Measurements from ENCODE around the gene SNRNP48.

The SNRNP48 gene

GRCh38 chr6:7644417-7644816, 54.4 kb downstream of the SNRNP48 start:
- Histone ChIP-seq H3K9ac (no peak overlapping the region), H3K4me3 (IDR thresholded peaks at IDR 0.05; ENCODE audit: insufficient read depth, low read depth, low read length) (no peak overlapping the region), H3K36me3 (ENCODE audit: insufficient read depth) (no peaks in the 10 kb centered on the region), H4K20me1 (ENCODE audit: insufficient read depth) (no peaks in the 10 kb centered on the region), H2AFZ (ENCODE audit: low read depth) (no peak overlapping the region), H3K27ac (no peak overlapping the region), H3K4me1 (ENCODE audit: low read depth, poor library complexity, severe bottlenecking) (peaks cover 17% of the 10 kb centered on the region), H3K79me2 (ENCODE audit: insufficient read depth, low read depth) (no peaks in the 10 kb centered on the region), H3K4me2 (no peak overlapping the region), H3K27me3 (ENCODE audit: insufficient read depth, low read depth) (no peaks in the 10 kb centered on the region; the same call in 1 of the 2 replicates)
- no peak for TF ChIP-seq CTCF (conservative IDR thresholded peaks at IDR 0.05; ENCODE audit: low read depth, low read length)

GRCh38 chr6:7646394-7646793, 56.4 kb downstream of the SNRNP48 start:
- no peak overlapping the region for H3K27ac ChIP-seq
- no peaks in the 10 kb centered on the region for H3K36me3 ChIP-seq (ENCODE audit: insufficient read depth)
- no peak overlapping the region for H3K4me3 ChIP-seq (IDR thresholded peaks at IDR 0.05; ENCODE audit: insufficient read depth, low read depth, low read length)
- peaks cover 17% of the 10 kb centered on the region for H3K4me1 ChIP-seq (ENCODE audit: low read depth, poor library complexity, severe bottlenecking)
- H3K79me2 ChIP-seq (ENCODE audit: insufficient read depth, low read depth), result no peaks in the 10 kb centered on the region
- no peaks in the 10 kb centered on the region for H4K20me1 ChIP-seq (ENCODE audit: insufficient read depth)
- H3K27me3 ChIP-seq (ENCODE audit: insufficient read depth, low read depth), result no peaks in the 10 kb centered on the region; the same call in 1 of the 2 replicates
- no peak overlapping the region for H2AFZ ChIP-seq (ENCODE audit: low read depth)
- no peak for TF ChIP-seq CTCF (conservative IDR thresholded peaks at IDR 0.05; ENCODE audit: low read depth, low read length)
- H3K9ac ChIP-seq, result no peak overlapping the region
- no peak overlapping the region for H3K4me2 ChIP-seq

GRCh38 chr6:7647504-7647903, 57.5 kb downstream of the SNRNP48 start:
- no peak for TF ChIP-seq CTCF (conservative IDR thresholded peaks at IDR 0.05; ENCODE audit: low read depth, low read length)
- Histone ChIP-seq H3K9ac (no peak overlapping the region), H3K36me3 (ENCODE audit: insufficient read depth) (no peaks in the 10 kb centered on the region), H4K20me1 (ENCODE audit: insufficient read depth) (no peaks in the 10 kb centered on the region), H3K27ac (no peak overlapping the region), H3K79me2 (ENCODE audit: insufficient read depth, low read depth) (no peaks in the 10 kb centered on the region), H3K4me3 (IDR thresholded peaks at IDR 0.05; ENCODE audit: insufficient read depth, low read depth, low read length) (no peak overlapping the region), H3K4me1 (ENCODE audit: low read depth, poor library complexity, severe bottlenecking) (peaks cover 17% of the 10 kb centered on the region), H3K4me2 (peak overlapping the region; percentile 17; the same call in 1 of the 2 replicates), H3K27me3 (ENCODE audit: insufficient read depth, low read depth) (no peaks in the 10 kb centered on the region; the same call in 1 of the 2 replicates), H2AFZ (ENCODE audit: low read depth) (no peak overlapping the region)

GRCh38 chr6:7649037-7649810, 59.2 kb downstream of the SNRNP48 start:
- H4K20me1 ChIP-seq (ENCODE audit: insufficient read depth), result no peaks in the 10 kb centered on the region
- H3K4me2 ChIP-seq, result no peak overlapping the region
- H3K4me1 ChIP-seq (ENCODE audit: low read depth, poor library complexity, severe bottlenecking), result peaks cover 17% of the 10 kb centered on the region
- H3K27ac ChIP-seq, result no peak overlapping the region
- H3K9ac ChIP-seq, result no peak overlapping the region
- no peaks in the 10 kb centered on the region for H3K79me2 ChIP-seq (ENCODE audit: insufficient read depth, low read depth)
- no peaks in the 10 kb centered on the region for H3K36me3 ChIP-seq (ENCODE audit: insufficient read depth)
- no peak for TF ChIP-seq CTCF (conservative IDR thresholded peaks at IDR 0.05; ENCODE audit: low read depth, low read length)
- H3K27me3 ChIP-seq (ENCODE audit: insufficient read depth, low read depth), result no peaks in the 10 kb centered on the region; the same call in 1 of the 2 replicates
- no peak overlapping the region for H2AFZ ChIP-seq (ENCODE audit: low read depth)
- H3K4me3 ChIP-seq (IDR thresholded peaks at IDR 0.05; ENCODE audit: insufficient read depth, low read depth, low read length), result no peak overlapping the region

Data from KMS-11 (cell line).